Measurements from ENCODE around the gene PPM1F.

The PPM1F gene

DNA sequence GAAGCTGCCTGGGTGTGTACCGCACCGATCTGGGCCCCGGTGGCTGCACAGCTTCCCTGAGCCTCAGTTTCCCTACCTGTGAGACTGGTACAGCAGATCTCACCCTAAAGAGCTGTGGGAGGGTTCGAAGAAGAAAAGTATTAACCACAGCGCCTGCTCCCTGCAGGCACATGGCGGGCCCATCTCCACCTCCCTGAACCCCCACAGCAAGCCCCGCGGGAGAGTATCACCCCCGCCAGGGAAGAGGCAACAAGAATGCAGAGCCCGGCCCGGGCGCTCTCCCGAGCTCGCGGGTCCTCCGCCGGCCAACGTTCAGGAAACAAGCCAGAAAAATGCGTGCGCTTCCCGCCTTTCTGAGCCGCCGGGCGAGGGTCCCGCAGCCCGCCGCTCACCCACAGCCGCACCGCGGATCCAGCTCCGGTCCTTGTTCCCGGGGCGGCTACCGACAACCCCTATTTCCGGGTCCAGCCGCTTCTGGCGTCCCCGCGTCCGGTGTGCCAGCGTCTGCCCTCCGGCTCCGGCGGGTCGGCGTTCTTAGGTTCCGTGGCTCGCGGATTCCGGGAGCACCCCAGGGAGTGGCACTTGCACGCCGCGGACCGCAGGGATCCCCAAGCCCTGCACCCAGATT, 29.8 kb upstream of the PPM1F start, which contains the start of gene TOP3B:
TOP3B (minus strand) TSS at position 450 of the 628 bp plus-strand sequence. CDS start 7,078 bp downstream, outside the sequence.
- peak; percentile 94 for ATAC-seq
- TF ChIP-seq ARNTL (CRISPR knock-in tag; IDR thresholded peaks at IDR 0.05; ENCODE audit: borderline replicate concordance, low read depth) (no peak), ZC3H10 (CRISPR knock-in tag; IDR thresholded peaks at IDR 0.05) (no peak), ZFP30 (CRISPR knock-in tag; IDR thresholded peaks at IDR 0.05) (no peak), ZNF565 (CRISPR knock-in tag; conservative IDR thresholded peaks at IDR 0.05; ENCODE audit: low read depth) (0 out of 2 replicates have a peak, but pooled peaks have one; percentile 65), ESRRG (CRISPR knock-in tag; IDR thresholded peaks at IDR 0.05) (no peak), PPARA (CRISPR knock-in tag; IDR thresholded peaks at IDR 0.05; ENCODE audit: borderline replicate concordance) (peak; percentile 91)
- TF ChIP-seq, protein P1, sequence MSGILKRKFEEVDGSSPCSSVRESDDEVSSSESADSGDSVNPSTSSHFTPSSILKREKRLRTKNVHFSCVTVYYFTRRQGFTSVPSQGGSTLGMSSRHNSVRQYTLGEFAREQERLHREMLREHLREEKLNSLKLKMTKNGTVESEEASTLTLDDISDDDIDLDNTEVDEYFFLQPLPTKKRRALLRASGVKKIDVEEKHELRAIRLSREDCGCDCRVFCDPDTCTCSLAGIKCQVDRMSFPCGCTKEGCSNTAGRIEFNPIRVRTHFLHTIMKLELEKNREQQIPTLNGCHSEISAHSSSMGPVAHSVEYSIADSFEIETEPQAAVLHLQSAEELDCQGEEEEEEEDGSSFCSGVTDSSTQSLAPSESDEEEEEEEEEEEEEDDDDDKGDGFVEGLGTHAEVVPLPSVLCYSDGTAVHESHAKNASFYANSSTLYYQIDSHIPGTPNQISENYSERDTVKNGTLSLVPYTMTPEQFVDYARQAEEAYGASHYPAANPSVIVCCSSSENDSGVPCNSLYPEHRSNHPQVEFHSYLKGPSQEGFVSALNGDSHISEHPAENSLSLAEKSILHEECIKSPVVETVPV (CRISPR knock-in tag; IDR thresholded peaks at IDR 0.05) = no peak

DNA sequence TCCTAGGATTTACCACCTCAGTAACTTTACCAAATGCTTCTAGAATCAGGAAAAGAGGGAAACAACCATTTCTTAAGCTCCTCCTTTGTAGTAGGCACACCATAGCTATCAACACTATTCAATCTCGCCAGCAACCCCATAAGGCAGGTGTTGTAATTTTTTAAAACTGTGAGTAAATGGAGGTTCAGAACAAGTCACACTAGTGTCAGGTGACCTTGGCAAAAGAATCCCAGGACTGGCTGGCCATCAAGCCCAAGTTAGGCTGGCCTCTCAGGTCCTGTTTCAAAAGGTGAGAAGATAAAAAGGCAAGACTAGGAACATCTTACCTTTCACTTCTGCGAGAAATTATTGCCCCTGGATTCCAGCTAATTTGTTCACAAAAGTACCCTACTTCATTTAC, 29.2 kb upstream of the PPM1F start:
- TF ChIP-seq, protein P2, sequence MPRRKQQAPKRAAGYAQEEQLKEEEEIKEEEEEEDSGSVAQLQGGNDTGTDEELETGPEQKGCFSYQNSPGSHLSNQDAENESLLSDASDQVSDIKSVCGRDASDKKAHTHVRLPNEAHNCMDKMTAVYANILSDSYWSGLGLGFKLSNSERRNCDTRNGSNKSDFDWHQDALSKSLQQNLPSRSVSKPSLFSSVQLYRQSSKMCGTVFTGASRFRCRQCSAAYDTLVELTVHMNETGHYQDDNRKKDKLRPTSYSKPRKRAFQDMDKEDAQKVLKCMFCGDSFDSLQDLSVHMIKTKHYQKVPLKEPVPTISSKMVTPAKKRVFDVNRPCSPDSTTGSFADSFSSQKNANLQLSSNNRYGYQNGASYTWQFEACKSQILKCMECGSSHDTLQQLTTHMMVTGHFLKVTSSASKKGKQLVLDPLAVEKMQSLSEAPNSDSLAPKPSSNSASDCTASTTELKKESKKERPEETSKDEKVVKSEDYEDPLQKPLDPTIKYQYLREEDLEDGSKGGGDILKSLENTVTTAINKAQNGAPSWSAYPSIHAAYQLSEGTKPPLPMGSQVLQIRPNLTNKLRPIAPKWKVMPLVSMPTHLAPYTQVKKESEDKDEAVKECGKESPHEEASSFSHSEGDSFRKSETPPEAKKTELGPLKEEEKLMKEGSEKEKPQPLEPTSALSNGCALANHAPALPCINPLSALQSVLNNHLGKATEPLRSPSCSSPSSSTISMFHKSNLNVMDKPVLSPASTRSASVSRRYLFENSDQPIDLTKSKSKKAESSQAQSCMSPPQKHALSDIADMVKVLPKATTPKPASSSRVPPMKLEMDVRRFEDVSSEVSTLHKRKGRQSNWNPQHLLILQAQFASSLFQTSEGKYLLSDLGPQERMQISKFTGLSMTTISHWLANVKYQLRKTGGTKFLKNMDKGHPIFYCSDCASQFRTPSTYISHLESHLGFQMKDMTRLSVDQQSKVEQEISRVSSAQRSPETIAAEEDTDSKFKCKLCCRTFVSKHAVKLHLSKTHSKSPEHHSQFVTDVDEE (CRISPR knock-in tag; IDR thresholded peaks at IDR 0.05) = no peak
- TF ChIP-seq, protein P3, sequence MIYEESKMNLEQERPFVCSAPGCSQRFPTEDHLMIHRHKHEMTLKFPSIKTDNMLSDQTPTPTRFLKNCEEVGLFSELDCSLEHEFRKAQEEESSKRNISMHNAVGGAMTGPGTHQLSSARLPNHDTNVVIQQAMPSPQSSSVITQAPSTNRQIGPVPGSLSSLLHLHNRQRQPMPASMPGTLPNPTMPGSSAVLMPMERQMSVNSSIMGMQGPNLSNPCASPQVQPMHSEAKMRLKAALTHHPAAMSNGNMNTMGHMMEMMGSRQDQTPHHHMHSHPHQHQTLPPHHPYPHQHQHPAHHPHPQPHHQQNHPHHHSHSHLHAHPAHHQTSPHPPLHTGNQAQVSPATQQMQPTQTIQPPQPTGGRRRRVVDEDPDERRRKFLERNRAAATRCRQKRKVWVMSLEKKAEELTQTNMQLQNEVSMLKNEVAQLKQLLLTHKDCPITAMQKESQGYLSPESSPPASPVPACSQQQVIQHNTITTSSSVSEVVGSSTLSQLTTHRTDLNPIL (CRISPR knock-in tag; IDR thresholded peaks at IDR 0.05; ENCODE audit: low read depth) = no peak
- TF ChIP-seq ZC3H10 (CRISPR knock-in tag; IDR thresholded peaks at IDR 0.05) (no peak), ZFP30 (CRISPR knock-in tag; IDR thresholded peaks at IDR 0.05) (no peak), OSR1 (CRISPR knock-in tag; IDR thresholded peaks at IDR 0.05) (no peak), TCF4 (CRISPR knock-in tag; IDR thresholded peaks at IDR 0.05; ENCODE audit: borderline replicate concordance) (no peak), GLIS3 (CRISPR knock-in tag; IDR thresholded peaks at IDR 0.05) (no peak), TOX (CRISPR knock-in tag; IDR thresholded peaks at IDR 0.05; ENCODE audit: borderline replicate concordance) (no peak), BACH2 (CRISPR knock-in tag; IDR thresholded peaks at IDR 0.05; ENCODE audit: borderline replicate concordance) (no peak), ZFP3 (CRISPR knock-in tag; IDR thresholded peaks at IDR 0.05) (no peak), ZNF70 (CRISPR knock-in tag; IDR thresholded peaks at IDR 0.05) (no peak)
- TF ChIP-seq, protein P4, sequence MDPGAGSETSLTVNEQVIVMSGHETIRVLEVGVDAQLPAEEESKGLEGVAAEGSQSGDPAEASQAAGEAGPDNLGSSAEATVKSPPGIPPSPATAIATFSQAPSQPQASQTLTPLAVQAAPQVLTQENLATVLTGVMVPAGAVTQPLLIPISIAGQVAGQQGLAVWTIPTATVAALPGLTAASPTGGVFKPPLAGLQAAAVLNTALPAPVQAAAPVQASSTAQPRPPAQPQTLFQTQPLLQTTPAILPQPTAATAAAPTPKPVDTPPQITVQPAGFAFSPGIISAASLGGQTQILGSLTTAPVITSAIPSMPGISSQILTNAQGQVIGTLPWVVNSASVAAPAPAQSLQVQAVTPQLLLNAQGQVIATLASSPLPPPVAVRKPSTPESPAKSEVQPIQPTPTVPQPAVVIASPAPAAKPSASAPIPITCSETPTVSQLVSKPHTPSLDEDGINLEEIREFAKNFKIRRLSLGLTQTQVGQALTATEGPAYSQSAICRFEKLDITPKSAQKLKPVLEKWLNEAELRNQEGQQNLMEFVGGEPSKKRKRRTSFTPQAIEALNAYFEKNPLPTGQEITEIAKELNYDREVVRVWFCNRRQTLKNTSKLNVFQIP (CRISPR knock-in tag; IDR thresholded peaks at IDR 0.05; ENCODE audit: borderline replicate concordance, low read depth) = no peak
- TF ChIP-seq, protein P1 (CRISPR knock-in tag; IDR thresholded peaks at IDR 0.05) = no peak
- TF ChIP-seq, protein P5, sequence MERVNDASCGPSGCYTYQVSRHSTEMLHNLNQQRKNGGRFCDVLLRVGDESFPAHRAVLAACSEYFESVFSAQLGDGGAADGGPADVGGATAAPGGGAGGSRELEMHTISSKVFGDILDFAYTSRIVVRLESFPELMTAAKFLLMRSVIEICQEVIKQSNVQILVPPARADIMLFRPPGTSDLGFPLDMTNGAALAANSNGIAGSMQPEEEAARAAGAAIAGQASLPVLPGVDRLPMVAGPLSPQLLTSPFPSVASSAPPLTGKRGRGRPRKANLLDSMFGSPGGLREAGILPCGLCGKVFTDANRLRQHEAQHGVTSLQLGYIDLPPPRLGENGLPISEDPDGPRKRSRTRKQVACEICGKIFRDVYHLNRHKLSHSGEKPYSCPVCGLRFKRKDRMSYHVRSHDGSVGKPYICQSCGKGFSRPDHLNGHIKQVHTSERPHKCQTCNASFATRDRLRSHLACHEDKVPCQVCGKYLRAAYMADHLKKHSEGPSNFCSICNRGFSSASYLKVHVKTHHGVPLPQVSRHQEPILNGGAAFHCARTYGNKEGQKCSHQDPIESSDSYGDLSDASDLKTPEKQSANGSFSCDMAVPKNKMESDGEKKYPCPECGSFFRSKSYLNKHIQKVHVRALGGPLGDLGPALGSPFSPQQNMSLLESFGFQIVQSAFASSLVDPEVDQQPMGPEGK (CRISPR knock-in tag; IDR thresholded peaks at IDR 0.05; ENCODE audit: borderline replicate concordance) = no peak
- no peak for ATAC-seq

DNA sequence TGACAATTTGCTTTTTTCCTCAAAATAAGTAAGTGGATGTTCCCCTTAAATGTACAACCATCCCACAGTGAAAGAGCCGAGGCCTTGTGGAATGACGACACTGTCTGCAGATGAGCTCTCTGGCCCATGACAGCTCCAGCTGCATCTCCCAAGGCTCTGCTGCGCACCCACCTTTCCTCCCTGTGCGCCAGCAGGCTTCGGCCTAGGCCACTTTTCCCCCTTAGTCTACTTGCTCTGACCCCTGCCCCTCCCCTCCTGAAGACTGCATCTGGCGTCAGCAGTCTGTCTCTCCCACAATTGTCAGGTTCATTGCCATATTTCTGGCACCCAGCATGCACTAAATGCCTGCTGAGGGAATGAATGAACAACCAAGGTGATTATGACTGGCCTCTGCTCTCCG, 27.9 kb upstream of the PPM1F start:
- TF ChIP-seq RARB (CRISPR knock-in tag; IDR thresholded peaks at IDR 0.05) (no peak), ISL1 (CRISPR knock-in tag; IDR thresholded peaks at IDR 0.05) (no peak), SNAI2 (CRISPR knock-in tag; IDR thresholded peaks at IDR 0.05) (no peak), ZNF8 (CRISPR knock-in tag; IDR thresholded peaks at IDR 0.05) (no peak), OSR1 (CRISPR knock-in tag; IDR thresholded peaks at IDR 0.05) (no peak)
- TF ChIP-seq, protein P1 (CRISPR knock-in tag; IDR thresholded peaks at IDR 0.05) = no peak
- ATAC-seq = no peak

Data from SK-N-SH treated with all-trans-retinoic acid at 6 μM for 48 hours (cell line).